ENCODE measurements around the gene ALG1L2. TPM values are rescaled to one million over a fixed set of nuclear protein-coding genes. Genes with fewer than 3 reads are reported as not detected.
"Not testable (repeated sequence)": the region's sequence is repeated elsewhere in the genome, so short reads cannot be mapped to it uniquely, and the experiment has no call there.

Gene ALG1L2
- not detected in 2 replicates for total RNA-seq (2014; rRNA removed; shearing (Covaris generic))

GRCh38 chr3:130081351-130081881 is at the start of gene ALG1L2:
Gene ALG1L2, plus strand, starts transcription at chr3:130081831. Its CDS starts 186 bp downstream, at chr3:130082017.
- DNase-seq (ENCODE audit: low spot score), result no peak
- in situ Hi-C loops (cut with HindIII; ENCODE audit: low sequenced_read_pairs), result no loop called here

DNA sequence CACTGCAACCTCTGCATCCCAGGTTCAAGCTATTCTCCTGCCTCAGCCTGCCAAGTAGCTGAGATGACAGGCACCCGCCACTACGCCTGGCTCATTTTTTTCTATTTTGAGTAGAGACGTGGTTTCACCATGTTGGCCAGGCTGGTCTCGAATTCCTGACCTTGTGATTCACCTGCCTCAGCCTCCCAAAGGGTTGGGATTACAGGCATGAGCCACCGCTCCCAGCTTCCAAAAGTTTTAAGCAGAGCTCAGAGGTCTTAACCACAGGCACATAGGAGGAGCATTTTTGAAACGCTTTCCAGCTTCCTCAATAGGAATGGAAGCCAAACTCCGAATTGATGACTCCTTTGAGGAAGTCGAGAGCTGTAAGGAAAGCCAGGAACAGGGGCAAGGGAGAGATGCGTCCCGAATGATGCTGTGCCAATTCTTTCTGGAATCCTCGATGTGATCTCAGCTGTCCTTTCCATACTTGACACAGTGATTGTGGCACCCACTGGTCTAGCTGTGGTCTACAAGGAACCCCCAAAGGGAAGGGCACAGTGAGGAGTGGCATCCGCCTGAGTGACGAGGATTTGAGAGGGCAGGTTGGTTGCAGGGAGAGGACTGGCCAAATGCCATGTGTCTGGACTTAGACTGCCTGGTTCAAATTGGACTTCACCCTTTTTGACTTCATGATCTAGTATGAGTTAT is 44.4 kb upstream of the ALG1L2 start:
- DNase-seq (ENCODE audit: low spot score); in situ Hi-C loops (cut with HindIII; ENCODE audit: low sequenced_read_pairs): not testable (repeated sequence)

DNA sequence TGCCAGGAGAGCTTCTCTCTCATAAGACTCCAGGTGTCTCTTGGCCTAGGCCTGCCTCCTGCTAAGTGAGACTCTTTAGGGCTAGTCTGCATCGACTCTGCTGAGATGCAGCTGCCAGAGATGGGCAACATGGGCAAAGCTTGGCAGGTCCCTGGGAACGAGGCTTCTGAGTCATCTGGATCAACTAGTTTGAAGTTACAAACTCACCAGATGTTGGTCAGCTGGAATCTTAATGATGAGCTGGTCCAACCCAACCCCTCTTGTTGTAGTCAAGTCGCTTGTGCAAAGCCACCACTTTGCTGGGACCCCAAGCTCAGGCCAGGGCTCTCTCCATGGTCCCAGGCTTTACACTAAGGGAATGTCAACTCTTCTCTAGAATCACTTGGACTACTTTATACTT is 38.9 kb upstream of the ALG1L2 start:
- in situ Hi-C loops (cut with HindIII; ENCODE audit: low sequenced_read_pairs); DNase-seq (ENCODE audit: low spot score): not testable (repeated sequence)

DNA sequence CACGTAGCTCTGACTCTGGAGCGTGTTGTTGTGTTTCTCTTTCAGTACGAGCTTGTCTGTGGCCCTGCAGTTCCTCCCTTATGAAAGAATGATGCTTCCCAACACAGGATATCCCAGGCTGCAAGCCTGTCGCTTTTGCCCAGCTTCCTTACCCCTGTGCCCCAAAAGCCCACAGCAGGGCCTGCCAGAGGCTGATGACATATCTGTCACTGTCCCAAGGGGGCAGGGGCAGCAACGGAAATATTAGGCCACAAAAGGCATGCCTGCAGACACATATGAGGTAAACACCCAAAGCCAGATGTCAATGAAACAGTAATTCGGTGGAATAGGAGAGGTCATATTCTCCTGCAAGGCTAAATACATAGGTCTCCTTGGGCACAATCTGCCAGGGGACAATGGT is 38.0 kb upstream of the ALG1L2 start:
- in situ Hi-C loops (cut with HindIII; ENCODE audit: low sequenced_read_pairs); DNase-seq (ENCODE audit: low spot score): not testable (repeated sequence)

GRCh38 chr3:130044370-130044769 is 37.3 kb upstream of the ALG1L2 start:
- in situ Hi-C loops (cut with HindIII; ENCODE audit: low sequenced_read_pairs), result no loop called here
- DNase-seq (ENCODE audit: low spot score), result no peak

GRCh38 chr3:130048726-130049125 is 32.9 kb upstream of the ALG1L2 start:
- in situ Hi-C loops (cut with HindIII; ENCODE audit: low sequenced_read_pairs), result no loop called here
- no peak for DNase-seq (ENCODE audit: low spot score)

DNA sequence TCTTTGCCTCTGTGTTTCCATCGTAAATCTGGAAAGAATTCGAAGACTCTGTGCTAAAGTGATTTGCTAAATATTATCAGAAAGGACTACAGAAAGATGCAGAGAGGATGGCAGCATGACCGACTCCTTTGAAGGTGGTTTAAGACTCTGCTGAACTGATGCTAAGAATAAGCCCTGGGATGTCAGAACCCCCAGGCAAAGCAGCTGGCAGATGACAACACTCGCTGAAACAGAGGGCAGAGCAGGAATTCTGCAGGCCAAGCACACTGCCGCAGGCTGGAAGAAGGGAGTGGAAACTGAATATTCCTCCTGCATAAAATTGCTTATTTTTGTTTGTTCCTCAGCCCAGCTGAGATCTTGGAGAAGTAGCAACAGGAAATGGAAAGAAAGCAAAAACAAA is 29.3 kb upstream of the ALG1L2 start:
- in situ Hi-C loops (cut with HindIII; ENCODE audit: low sequenced_read_pairs); DNase-seq (ENCODE audit: low spot score): not testable (repeated sequence)

GRCh38 chr3:130052965-130053364 is 28.7 kb upstream of the ALG1L2 start:
- DNase-seq (ENCODE audit: low spot score); in situ Hi-C loops (cut with HindIII; ENCODE audit: low sequenced_read_pairs): not testable (repeated sequence)

DNA sequence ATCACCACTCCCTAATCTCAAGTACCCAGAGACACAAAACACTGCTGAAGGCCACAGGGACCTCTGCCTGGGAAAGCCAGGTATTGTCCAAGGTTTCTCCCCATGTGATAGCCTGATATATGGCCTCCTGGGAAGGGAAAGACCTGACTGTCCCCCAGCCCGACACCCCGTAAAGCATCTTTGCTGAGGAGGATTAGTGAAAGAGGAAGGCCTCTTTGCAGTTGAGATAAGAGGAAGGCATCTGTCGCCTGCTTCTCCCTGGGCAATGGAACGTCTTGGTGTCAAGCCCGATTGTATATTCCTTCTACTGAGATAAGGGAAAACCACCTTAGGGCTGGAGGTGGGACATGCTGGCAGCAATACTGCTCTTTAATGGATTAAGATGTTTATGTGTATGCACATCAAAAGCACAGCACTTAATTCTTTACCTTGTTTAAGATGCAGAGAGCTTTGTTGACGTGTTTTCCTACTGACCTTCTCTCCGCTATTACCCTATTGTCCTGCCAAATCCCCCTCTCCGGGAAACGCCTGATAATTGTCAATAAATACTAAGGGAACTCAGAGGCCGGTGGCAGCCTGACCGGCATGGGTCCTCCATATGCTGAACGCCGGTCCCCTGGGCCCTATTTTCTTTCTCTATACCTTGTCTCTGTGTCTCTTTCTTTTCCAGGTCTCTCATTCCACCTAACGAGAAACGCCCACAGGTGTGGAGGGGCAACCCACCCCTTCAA is 23.9 kb upstream of the ALG1L2 start:
- in situ Hi-C loops (cut with HindIII; ENCODE audit: low sequenced_read_pairs); DNase-seq (ENCODE audit: low spot score): not testable (repeated sequence)

- DNase-seq (ENCODE audit: low spot score); in situ Hi-C loops (cut with HindIII; ENCODE audit: low sequenced_read_pairs): not testable (repeated sequence)
Measured at GRCh38 chr3:130058267-130058657, 23.4 kb upstream of the ALG1L2 start.

DNA sequence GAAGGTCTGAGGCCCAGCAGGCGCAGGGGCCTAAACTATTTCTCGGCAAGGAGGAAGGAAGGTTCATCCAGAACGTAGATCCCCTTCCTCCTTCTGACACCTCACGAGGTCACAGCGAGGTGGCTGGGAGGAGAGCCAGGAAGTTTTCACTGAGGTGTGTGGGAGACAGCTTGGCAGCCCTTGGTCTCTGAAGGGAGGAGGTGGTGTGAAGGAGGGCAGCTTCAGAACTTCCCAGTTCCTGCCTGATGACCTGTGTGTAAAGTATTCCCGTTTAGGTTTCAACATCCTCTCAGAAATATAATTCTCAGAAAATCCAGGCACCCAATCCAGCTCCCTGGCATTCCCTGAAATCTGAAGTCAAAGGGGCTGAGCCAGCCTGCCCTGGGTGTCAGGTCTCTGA is 22.9 kb upstream of the ALG1L2 start:
- in situ Hi-C loops (cut with HindIII; ENCODE audit: low sequenced_read_pairs); DNase-seq (ENCODE audit: low spot score): not testable (repeated sequence)

DNA sequence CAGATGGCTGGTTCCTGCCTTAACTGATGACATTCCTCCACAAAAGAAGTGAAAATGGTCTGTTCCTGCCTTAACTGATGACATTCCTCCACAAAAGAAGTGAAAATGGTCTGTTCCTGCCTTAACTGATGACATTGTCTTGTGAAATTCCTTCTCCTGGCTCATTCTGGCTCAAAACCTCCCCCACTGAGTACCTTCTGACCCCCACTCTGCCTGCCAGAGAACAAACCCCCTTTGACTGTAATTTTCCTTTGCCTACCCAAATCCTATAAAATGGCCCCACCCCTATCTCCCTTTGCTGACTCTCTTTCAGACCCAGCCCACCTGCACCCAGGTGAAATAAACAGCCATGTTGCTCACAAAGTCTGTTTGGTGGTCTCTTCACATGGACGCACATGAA is 22.5 kb upstream of the ALG1L2 start:
- in situ Hi-C loops (cut with HindIII; ENCODE audit: low sequenced_read_pairs), result not testable (repeated sequence)

GRCh38 chr3:130073582-130073981 is 8.0 kb upstream of the ALG1L2 start:
- in situ Hi-C loops (cut with HindIII; ENCODE audit: low sequenced_read_pairs), result no loop called here
- DNase-seq (ENCODE audit: low spot score), result no peak

More for the DNA sequence above, 22.5 kb upstream of the ALG1L2 start:
- DNase-seq (ENCODE audit: low spot score), result not testable (repeated sequence)

DNA sequence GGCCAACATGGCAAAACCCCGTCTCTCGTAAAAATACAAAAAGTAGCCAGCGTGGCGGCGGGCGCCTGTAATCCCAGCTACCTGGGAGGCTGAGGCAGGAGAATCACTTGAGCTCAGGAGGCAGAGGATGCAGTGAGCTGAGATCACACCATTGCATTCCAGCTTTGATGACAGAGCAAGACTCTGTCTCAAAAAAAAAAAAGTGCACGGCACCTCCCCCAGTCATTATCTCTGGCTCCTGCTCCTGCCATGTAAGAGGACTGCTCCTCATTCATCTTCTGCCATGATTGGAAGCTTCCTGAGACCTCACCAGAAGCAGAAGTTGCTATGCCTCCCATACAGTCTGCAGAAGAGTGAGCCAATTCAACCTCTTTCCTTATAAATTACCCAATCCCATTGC is 4.0 kb upstream of the ALG1L2 start:
- no peak for DNase-seq (ENCODE audit: low spot score)
- in situ Hi-C loops (cut with HindIII; ENCODE audit: low sequenced_read_pairs), result no loop called here

GRCh38 chr3:130083363-130084090 is 1.9 kb downstream of the ALG1L2 start:
- DNase-seq (ENCODE audit: low spot score); in situ Hi-C loops (cut with HindIII; ENCODE audit: low sequenced_read_pairs): not testable (repeated sequence)

DNA sequence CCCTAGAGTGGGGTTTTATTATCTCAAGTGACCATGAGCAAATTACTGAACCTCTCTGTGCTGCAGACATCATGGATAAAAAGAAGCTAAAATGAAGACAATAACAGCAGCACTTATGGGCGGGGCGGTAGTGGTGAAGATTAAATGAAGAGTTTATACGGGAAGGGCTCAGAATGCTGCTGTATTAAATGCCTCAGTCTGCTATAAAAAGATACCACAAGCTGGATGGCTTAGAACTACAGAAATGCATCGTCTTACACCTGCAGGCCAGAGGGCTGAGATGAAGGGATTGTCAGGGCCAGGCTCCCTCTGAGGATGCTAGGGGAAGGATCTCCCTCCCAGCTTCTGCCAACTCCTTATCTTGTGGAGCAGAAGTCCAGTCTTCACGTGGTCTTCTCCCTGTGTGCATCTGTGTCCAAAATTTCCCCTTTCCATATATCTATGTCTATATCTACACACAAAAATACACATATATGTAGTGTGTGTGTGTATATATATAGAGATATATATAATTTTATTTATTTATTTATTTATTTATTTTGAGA is 2.9 kb downstream of the ALG1L2 start:
- in situ Hi-C loops (cut with HindIII; ENCODE audit: low sequenced_read_pairs), result no loop called here
- no peak for DNase-seq (ENCODE audit: low spot score)

GRCh38 chr3:130085881-130086280 is 4.2 kb downstream of the ALG1L2 start:
- DNase-seq (ENCODE audit: low spot score), result no peak
- in situ Hi-C loops (cut with HindIII; ENCODE audit: low sequenced_read_pairs), result no loop called here

DNA sequence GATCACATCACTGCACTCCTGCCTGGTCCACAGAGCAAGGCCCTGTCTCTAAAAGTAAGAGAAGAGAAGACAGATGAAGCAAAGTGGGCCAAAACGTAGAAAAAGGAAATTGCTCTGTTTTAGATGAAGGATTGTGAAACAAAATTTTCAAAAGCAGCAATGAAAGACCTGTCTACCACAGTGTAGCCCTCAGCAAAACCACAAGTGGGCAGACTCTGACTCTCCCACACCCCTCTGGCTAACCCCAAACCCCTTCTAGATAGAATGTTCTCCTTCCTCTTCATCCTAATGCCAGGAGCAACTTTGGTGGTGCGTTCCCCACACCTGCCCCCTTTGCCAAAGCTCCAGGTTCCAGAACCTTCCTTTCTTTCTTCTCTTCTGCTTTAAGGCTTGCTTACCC is 5.0 kb downstream of the ALG1L2 start:
- in situ Hi-C loops (cut with HindIII; ENCODE audit: low sequenced_read_pairs), result not testable (repeated sequence)

GRCh38 chr3:130088061-130088460 is 6.4 kb downstream of the ALG1L2 start:
- in situ Hi-C loops (cut with HindIII; ENCODE audit: low sequenced_read_pairs), result no loop called here

More for the DNA sequence above, 5.0 kb downstream of the ALG1L2 start:
- not testable (repeated sequence) for DNase-seq (ENCODE audit: low spot score)

More at GRCh38 chr3:130088061-130088460, 6.4 kb downstream of the ALG1L2 start:
- DNase-seq (ENCODE audit: low spot score), result no peak
